Suppressor macrophage treated with lipopolysaccharide for 4 hours (primary cell): Measurements from ENCODE around the gene OPCML.

Experiments
- DNase-seq: peaks from one replicate; pipeline ENCODE4 v3.0.0-alpha.2; 2020

OPCML gene

DNA sequence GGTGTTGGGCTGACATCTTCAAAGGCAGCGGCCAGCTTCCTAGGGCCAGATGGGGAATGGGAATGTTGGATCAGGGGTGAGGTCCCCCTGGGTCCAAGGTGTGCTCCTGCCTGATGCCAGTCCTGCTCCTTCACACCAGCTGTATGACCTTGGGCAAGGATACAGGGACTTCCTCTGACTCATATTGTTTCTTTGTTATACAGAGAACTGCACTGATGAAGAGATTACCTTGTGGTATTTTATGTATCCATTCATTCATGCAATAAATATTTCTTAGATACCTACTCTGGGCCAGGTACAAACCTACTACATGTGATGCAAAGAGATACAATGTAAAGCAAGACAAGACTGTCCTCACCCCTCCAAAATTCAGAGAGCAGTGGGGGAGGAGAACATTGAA lies 3.9 kb upstream of the OPCML start:
- DNase-seq = no peak

DNA sequence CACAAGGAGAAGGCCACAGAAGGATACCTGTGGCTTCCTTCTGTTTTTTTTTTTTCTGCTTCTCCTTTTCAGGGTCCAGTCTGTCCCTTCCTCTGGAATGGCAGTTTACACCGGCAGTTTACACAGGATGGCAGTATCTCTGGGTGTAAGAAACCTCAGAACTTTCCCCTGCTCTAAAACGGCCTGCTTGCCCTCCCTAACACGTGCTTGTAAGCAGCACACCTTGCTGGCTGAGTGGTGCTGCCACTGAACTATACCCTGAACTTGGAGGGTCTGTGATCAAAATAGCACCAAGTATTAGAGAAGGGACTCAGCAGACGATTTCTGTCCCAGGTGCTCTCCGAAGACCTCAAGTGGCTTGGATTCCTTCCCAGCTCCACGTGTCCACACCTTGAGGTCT lies 904 bp upstream of the OPCML start:
- no peak for DNase-seq

DNA sequence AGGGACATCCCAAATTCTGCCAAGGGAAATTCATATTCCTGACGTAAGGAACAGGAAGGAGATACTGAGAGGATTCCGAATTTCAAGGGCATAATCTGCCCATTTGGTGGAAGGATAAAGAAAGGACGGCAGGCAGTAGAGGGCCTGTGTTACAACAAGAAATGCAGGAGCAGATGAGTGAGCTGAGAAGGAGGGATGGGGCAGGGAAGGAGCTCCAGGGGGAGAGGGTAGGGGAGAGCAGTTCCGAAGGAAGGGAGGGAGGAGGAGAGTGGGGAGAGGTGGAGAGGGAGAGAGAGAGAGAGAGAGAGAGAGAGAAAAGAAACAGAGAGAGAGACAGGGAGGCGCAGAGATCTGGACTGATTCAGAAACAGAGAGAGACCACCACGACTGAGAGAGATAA lies 843 bp downstream of the OPCML start:
- DNase-seq = no peak

- no peak for DNase-seq
These were observed 1.8 kb downstream of the OPCML start for GRCh38 chr11:133530501-133530835.

DNA sequence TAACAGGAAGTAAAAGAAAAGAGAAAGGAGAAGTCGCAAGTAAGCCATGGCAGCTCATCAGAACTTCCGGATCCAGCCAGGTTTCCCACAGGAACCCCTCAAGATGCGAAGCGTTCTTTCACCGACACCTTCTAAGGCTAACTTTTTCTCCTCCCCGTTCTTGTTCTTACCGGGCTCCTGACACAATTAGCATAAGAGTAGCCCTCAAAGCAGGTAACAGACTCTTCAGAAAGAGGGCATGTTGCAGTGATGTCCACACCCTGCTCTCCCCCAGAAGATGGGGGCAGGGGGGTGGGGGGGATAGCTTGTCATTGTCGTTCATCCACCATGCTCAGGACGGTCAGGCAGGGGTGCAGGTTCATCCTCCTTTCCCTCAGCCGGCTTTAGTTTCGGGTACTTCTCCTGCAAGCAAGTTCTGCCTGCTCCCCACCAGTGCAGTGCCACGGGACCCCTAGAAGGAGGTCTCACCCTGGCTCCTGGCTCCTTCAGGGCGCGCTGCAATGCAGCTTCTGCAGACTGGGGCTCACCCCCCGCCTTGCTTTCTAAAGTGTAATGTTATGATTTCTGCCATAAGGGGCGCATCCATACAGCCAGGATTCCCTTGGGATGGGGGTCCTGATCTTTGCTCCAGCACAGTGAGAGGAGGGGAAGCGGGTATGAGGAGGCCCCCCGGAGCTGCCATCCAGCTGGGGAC lies 2.3 kb downstream of the OPCML start:
- DNase-seq = no peak

DNA sequence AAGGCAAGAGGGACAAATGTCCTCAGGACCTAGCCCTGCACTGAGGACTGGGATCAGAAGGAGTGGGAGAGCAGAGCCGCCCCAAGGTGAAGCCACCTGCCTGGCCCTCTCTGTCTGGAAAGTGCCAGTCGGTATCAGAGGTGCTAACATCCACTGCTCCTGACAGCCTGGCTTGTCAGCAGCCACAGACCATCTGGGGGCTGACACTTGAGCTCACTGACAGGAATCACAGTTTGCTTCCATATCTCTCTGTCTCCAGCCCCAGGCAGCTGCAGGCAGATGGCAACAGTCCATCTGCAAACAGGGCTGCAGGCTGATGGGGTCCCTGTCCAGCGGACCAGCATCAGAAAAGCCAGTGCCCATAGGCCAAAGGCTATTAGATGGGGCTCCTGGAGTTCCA lies 5.5 kb downstream of the OPCML start:
- DNase-seq = no peak

- no peak for DNase-seq
These were observed 6.3 kb downstream of the OPCML start for GRCh38 chr11:133525976-133526375.

- DNase-seq = no peak
These were observed 7.8 kb downstream of the OPCML start for GRCh38 chr11:133524488-133524887.

DNA sequence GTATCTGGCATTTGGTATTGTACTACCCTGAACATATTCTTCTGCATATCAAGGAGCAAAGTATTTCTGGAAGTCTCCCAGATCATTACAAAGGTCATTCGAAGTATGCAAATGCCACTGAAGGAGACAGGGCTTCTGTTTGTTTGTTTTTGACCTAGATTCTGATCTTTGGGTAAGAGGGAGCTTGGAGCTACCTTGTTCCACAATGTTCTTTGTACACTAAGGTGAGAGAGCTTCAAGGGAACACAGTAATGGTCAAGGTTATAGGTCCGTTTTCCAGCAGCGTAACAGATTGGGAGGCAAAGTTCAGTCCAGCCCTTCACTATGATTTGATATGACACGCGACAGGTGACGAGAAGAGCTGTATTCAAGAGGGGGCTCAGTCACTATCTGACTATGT lies 10.0 kb downstream of the OPCML start:
- no peak for DNase-seq

DNA sequence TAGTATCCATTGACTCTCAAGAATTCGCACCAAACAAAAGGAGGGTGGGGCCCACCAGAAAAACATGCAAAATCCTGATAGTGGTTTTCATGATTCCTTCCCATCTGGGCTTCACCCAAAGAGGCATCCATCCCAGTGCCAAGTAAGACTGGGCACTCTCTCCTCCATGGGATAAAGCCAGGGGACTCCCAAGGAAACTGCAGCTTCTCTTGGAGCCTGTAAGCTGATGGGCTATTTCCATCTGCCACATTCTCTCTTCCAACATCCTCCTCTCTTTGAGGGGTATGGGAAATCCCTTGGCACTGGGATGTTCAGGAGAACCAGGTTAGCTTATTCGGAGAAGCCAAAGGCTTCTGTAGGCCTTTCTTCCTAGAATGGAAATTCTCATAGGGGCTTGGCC lies 10.8 kb downstream of the OPCML start:
- DNase-seq = no peak

GRCh38 chr11:133520707-133521106 lies 11.6 kb downstream of the OPCML start:
- no peak for DNase-seq

DNA sequence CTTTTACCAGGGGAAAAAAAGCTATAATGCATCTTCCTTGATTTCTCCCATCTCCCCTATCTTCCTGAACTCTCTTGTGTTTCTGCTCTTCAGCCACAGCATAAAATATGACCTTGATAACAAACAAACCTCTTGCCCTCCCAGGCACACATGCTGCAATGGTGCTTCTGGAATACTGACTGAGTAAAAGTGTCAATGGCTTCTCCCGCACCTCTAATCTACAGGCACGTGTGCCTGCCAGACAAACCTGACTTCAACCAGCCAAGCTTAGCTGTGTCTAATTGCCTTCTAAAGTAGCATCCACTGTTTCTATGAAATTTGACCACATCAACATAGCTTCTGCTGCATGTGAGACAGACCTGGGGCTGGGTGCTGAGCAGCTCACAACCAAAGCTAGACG lies 12.7 kb downstream of the OPCML start:
- DNase-seq = no peak

GRCh38 chr11:133518702-133519264 lies 13.5 kb downstream of the OPCML start:
- DNase-seq = no peak

GRCh38 chr11:133516845-133517244 lies 15.5 kb downstream of the OPCML start:
- no peak for DNase-seq

DNA sequence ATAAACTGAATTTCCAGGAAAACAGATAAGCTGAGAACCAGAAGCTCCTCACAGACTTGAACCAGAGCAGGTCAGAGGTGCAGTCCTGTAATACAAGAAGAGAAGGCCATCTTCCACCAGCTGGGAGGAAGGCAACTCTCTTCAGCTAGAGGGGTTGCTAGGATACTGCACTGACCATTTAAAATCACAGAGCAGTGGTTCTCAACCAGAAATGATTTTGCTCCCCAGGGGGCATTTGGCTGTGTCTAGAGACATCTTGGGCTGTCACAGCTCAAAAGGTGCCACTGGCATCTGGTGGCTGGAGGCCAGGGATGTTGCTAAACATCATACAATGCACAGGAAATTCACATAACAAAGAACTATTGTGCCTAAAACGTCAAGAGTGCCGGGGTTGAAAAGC lies 17.2 kb downstream of the OPCML start:
- no peak for DNase-seq

DNA sequence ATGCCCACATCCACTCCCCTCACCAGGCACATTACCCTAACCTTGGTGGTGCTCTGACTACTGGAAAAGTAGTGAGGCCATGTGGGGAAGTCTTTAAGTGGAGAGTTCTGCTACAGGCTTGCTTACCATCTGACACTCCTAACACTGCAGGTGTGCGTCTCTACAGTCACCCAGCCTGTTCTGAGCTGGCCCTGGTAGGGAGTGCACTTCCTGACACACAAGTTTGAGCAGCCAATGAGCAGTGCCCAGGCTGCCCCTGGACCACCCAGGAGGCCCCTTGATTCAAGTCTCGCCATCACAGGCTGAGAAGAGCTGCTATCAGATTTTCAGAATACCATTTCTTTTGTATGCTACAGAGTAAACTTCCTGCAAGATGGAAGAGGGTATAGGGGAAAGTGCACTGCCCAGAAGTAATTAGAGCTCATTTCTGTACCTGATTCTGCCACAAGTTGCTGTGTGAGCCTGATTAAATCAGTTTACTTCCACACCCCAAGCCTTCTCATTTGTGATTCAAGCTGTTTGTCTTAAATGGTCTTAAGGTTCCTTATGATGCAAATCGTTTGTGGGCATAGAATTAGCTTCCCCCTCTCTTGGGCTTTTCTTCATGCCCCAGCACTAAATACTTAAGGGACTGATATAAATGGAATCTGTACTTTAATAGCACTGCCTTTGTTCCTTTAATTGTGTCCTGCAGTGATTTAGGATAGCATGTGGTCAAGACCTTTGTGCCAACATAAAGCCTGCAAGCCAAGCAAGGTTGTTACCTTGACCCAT lies 22.2 kb downstream of the OPCML start:
- no peak for DNase-seq

DNA sequence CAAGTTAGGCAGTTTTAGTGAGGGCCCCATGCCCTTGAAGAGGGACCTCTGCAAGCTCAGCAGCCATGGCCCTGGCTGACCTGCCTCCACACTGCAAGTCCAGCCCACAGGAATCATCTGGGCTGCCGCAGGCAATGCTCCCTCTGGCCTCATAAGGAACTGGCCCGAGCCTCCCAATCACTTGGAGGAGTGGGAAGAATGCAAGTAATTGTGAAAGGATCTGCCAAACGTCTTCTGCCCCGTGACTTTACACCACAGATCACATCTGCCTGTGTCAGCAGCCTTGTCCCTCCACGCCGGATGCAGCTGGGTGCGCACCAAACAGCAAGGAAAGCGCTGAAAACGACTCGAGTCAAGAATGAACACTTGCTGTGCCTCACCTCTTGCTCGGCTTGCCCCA lies 23.8 kb downstream of the OPCML start:
- no peak for DNase-seq

GRCh38 chr11:133507185-133507584 lies 25.1 kb downstream of the OPCML start:
- DNase-seq = no peak

DNA sequence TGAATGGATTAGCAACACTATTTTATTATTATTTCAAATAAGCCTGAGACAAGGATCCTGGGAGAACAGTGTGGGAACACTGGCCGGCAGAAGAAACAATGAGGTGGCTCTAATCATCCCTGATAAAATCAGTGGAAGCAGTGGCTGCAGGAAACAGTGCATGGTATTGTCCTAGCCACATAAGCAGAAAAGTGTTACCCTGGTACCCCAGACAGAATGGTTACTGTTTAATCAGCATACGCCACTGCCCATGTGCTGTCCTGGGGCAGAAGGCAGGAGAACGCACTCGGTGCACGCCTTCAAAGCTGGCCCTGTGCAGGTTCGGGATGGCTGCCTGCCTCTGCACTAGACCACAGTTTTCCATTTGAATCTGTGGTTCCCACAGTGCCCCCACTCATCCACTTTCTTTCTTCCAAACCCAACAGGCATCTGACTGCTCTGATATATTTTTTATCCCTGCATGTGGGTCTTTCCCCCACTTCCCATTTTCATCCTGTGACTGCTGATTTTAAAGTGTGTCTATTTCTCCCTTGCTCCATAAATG lies 25.7 kb downstream of the OPCML start:
- no peak for DNase-seq

DNA sequence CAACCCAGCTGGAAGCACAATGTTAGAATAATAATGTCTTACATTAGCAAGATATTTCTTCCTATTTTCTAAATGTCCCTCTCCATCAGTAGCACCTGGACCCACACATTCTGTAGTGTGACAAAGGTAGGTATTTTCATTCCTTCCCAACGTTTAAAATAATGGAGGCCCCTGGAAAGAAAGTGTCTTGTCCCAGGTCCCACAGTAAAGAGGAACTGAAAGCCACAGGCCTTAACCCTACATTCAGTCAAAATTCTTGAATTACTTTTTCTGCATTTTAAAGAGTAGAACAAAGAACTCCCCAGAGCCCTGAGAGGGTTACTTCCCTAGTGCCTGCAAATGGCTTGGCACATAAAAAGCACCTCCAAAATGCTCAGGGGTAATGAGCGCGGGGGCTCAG lies 26.3 kb downstream of the OPCML start:
- DNase-seq = no peak

GRCh38 chr11:133504906-133505305 lies 27.4 kb downstream of the OPCML start:
- DNase-seq = no peak

GRCh38 chr11:133503776-133504175 lies 28.5 kb downstream of the OPCML start:
- DNase-seq = no peak

DNA sequence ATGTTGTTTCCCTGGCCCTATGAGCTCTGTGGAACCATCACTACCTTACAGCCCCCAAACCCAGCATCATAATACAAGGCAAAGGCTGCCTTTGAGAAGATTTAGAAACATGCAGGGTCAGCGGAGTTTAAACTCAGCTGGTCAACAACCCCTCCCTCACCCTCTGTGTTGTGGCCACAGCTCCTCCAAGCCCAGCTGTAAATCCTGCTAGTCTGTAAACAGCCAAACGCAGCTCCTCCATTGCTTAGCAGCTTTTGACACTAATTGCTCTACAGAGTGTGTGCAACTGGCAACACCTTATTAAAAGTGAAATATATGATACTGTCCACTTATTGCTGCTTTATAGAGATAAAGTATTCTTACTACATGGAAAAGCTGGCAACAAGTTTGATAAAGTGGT lies 29.1 kb downstream of the OPCML start:
- DNase-seq = no peak
